Calu3 (cell line): ENCODE data around the gene TRIM26. TPM values are rescaled to one million over a fixed set of nuclear protein-coding genes. Genes with fewer than 3 reads are reported as not detected.

Experiments
- BruUV-seq: library from RNA; stranded (reverse); fragments of 400-500 nt; replicated peaks from 2 replicates; lab custom pipeline; 2021; lab: Mats Ljungman, UMichigan
- CTCF ChIA-PET: fragments of 300-600 bp; sonication (Branson Sonifier 250); formaldehyde crosslinking; loops from one replicate; lab custom pipeline; 2022; ENCODE audit warnings: antibody characterized with exemption; lab: Charles Lee
- DNase-seq: peaks from one replicate; pipeline ENCODE4 v3.0.0; 2022
- H3K27ac Mint-ChIP-seq: one replicate; pipeline ENCODE4 v1.8.0; 2022; ENCODE audit warnings: mixed read lengths; ENCODE audit not compliant: unreplicated experiment
- H3K27me3 Mint-ChIP-seq: one replicate; pipeline ENCODE4 v1.8.0; 2022; ENCODE audit warnings: mixed read lengths; ENCODE audit not compliant: unreplicated experiment
- H3K36me3 Mint-ChIP-seq: one replicate; pipeline ENCODE4 v1.8.0; 2022; ENCODE audit warnings: mild to moderate bottlenecking, moderate library complexity, mixed read lengths; ENCODE audit not compliant: insufficient read depth, unreplicated experiment
- H3K4me1 Mint-ChIP-seq: one replicate; pipeline ENCODE4 v1.8.0; 2022; ENCODE audit warnings: mild to moderate bottlenecking, low read depth, mixed read lengths; ENCODE audit not compliant: unreplicated experiment
- H3K4me3 Mint-ChIP-seq: one replicate; pipeline ENCODE4 v1.8.0; 2022; ENCODE audit warnings: mild to moderate bottlenecking, low read depth, moderate library complexity, mixed read lengths; ENCODE audit not compliant: unreplicated experiment
- H3K9me3 Mint-ChIP-seq: one replicate; pipeline ENCODE4 v1.8.0; 2022; ENCODE audit warnings: low read depth, mixed read lengths; ENCODE audit not compliant: unreplicated experiment
- CTCF ChIP-seq: fragments of 200-600 bp; IDR thresholded peaks from one replicate; pipeline ENCODE4 v1.8.0; 2022; ENCODE audit warnings: antibody characterized with exemption; ENCODE audit not compliant: unreplicated experiment
- intact Hi-C: fragments of 100-400 bp; cut with micrococcal nuclease; formaldehyde crosslinking; loops from one replicate; pipeline ENCODE4 v1.10.0; 2022; ENCODE audit not compliant: unreplicated experiment
- total RNA-seq: library from RNA; stranded (reverse); gene quantifications from 2 replicates; pipeline ENCODE4 v1.2.3, GENCODE V29; 2022

Gene TRIM26
- total RNA-seq, 1 experiment from 2014 or later = 89.9 TPM

GRCh38 chr6:30154061-30154460 lies 59.1 kb downstream of the TRIM26 start:
- H3K9me3 Mint-ChIP-seq = no peaks in the 10 kb centered on the region
- H3K36me3 Mint-ChIP-seq = no peaks in the 10 kb centered on the region
- DNase-seq = no peak
- H3K27me3 Mint-ChIP-seq = no peaks in the 10 kb centered on the region
- no peak overlapping the region for H3K4me3 Mint-ChIP-seq
- BruUV-seq = no TSS peak
- H3K27ac Mint-ChIP-seq = no peak overlapping the region
- peaks cover 51% of the 10 kb centered on the region for H3K4me1 Mint-ChIP-seq
- TF ChIP-seq CTCF = no peak
- CTCF ChIA-PET = interaction anchor here (0.6 to 1.6 kb wide), 3 partner anchors 18 to 51 kb away, joined by 4 to 7 read pairs (median 6); partner anchors contain the start of gene TRIM40
- intact Hi-C loops = no loop called here

DNA sequence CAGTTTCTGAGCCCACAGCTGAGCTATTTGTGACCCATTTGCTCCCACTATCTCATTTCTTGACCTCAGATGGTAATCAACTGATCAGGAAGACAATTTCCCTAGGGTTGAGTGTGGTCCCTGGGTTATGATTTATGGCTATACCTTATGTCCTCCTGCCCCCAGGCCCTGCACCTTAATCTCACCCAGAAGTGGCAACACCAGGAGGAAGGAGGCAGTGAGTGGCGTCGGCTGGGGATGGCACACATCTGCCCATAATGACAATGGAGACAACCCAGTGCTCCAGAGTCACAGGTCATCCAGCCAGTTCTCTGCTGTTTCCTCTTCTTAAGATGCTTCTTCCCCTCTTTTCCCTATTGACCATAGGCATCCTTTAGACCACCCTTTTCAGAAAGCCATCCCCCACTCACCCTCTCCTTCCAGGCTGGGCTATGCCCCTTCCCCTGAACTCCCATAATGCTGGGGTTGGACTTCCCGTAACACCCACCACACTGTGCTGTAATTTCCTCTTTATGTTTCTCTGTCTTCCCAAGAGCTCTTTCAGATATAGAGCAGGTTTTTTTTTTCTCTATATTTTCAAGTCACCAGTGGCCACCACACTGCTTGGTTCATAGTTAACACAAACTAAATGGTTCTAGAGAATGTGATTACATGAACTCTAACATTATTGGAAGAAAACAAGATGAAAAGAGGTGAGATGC lies 60.1 kb downstream of the TRIM26 start:
- no TSS peak for BruUV-seq
- intact Hi-C loops = no loop called here
- TF ChIP-seq CTCF = no peak
- H3K36me3 Mint-ChIP-seq = no peaks in the 10 kb centered on the region
- H3K4me3 Mint-ChIP-seq = no peak overlapping the region
- H3K4me1 Mint-ChIP-seq = peaks cover 51% of the 10 kb centered on the region
- H3K27ac Mint-ChIP-seq = no peak overlapping the region
- CTCF ChIA-PET = no interaction called here
- DNase-seq = no peak
- H3K9me3 Mint-ChIP-seq = no peaks in the 10 kb centered on the region
- no peaks in the 10 kb centered on the region for H3K27me3 Mint-ChIP-seq

DNA sequence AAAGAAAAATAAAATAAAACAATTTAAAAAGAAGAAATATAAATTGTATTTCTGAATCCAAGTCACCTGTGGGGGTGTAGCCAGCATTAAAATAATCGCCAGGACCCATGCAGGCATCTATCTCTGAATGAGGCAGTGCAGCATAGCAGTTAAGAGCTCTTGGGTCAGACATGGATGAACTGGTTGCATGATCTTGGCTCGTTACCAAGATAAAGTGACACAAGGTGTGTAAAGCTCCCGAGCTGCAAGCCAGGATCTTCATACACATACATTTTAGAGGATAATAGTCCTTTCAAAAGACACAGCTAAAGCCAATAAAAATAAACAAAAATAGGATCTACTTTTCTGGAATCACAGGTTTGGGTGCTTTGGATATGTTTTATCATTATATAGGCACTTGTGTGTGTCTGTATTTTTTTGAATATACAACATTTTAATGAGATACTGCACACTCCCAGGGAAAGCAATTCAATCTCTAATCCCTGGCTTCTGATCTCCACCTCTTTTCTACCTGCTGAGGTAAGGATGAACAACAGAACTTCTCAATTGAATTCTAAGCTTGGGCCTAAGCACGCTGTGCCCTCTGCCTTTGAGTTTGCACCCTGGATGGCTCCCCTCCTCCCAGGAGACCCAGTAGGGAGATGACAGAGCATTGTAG lies 61.1 kb downstream of the TRIM26 start:
- no TSS peak for BruUV-seq
- no peak for TF ChIP-seq CTCF
- H3K27me3 Mint-ChIP-seq = no peaks in the 10 kb centered on the region
- intact Hi-C loops = no loop called here
- peaks cover 51% of the 10 kb centered on the region for H3K4me1 Mint-ChIP-seq
- DNase-seq = no peak
- CTCF ChIA-PET = interaction anchor here (0.5 kb wide), 2 partner anchors 45 to 58 kb away, joined by 3 to 5 read pairs; no protein-coding TSS in a partner anchor
- no peak overlapping the region for H3K4me3 Mint-ChIP-seq
- H3K27ac Mint-ChIP-seq = no peak overlapping the region
- H3K36me3 Mint-ChIP-seq = no peaks in the 10 kb centered on the region
- H3K9me3 Mint-ChIP-seq = no peaks in the 10 kb centered on the region

DNA sequence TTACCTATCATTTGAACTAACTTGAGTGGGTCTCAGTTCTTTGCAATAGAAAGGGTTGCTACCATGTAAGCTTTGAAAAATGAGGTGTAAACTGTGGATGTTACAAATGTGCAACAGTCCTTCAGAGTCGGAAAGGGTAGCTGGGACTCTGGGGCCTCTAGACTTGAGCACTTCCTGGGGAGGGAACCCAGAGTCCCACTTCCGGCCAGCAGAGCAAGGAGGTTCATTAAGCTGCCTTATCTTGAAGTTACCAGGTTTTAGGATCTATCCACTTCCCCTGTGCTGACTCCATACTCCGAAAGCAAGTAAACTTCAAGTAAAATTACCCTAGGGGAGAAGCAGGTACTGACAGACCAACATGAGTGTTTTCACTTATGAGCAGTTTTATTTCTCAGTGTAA lies 61.6 kb downstream of the TRIM26 start:
- Mint-ChIP-seq H3K4me1 (peaks cover 50% of the 10 kb centered on the region), H3K9me3 (no peaks in the 10 kb centered on the region), H3K27ac (no peak overlapping the region), H3K36me3 (no peaks in the 10 kb centered on the region), H3K4me3 (no peak overlapping the region), H3K27me3 (no peaks in the 10 kb centered on the region)
- intact Hi-C loops = loop anchor here (2.0 kb wide), 1 partner anchor 19 kb away; no protein-coding TSS in a partner anchor
- no TSS peak for BruUV-seq
- CTCF ChIA-PET = interaction anchor here (0.5 kb wide), 1 partner anchor 45 kb away, joined by 5 read pairs; no protein-coding TSS in a partner anchor
- no peak for DNase-seq
- no peak for TF ChIP-seq CTCF
